Ishikawa (cell line): ENCODE data around the gene KIF6.

Source experiments
- CEBPB ChIP-seq: IDR thresholded peaks from 2 replicates; pipeline ENCODE4 v1.6.1; 2012
- CREB1 ChIP-seq: IDR thresholded peaks from 2 replicates; pipeline ENCODE4 v1.6.1; 2012; ENCODE audit warnings: low read depth
- EGR1 ChIP-seq: IDR thresholded peaks from 2 replicates; pipeline ENCODE4 v1.6.1; 2012
- EP300 ChIP-seq: IDR thresholded peaks from 2 replicates; pipeline ENCODE4 v1.6.1; 2012; ENCODE audit warnings: borderline replicate concordance
- FOXM1 ChIP-seq: IDR thresholded peaks from 2 replicates; pipeline ENCODE4 v1.6.1; 2012; ENCODE audit warnings: low read depth, borderline replicate concordance
- NFIC ChIP-seq: IDR thresholded peaks from 2 replicates; pipeline ENCODE4 v1.6.1; 2012
- RAD21 ChIP-seq: IDR thresholded peaks from 2 replicates; pipeline ENCODE4 v1.6.1; 2012; ENCODE audit warnings: low read depth
- TAF1 ChIP-seq: IDR thresholded peaks from 2 replicates; pipeline ENCODE4 v1.6.1; 2012; ENCODE audit warnings: low read depth, mild to moderate bottlenecking
- TCF12 ChIP-seq: IDR thresholded peaks from 2 replicates; pipeline ENCODE4 v1.6.1; 2012; ENCODE audit warnings: low read depth
- TEAD4 ChIP-seq: IDR thresholded peaks from 2 replicates; pipeline ENCODE4 v1.6.1; 2012
- YY1 ChIP-seq: IDR thresholded peaks from 2 replicates; pipeline ENCODE4 v1.6.1; 2012; ENCODE audit warnings: low read depth
- ZBTB7A ChIP-seq: IDR thresholded peaks from 2 replicates; pipeline ENCODE4 v1.6.1; 2012; ENCODE audit warnings: low read depth
- TF ChIP-seq, protein P1 (sequence below): IDR thresholded peaks from 2 replicates; pipeline ENCODE4 v1.6.1; 2012
- TF ChIP-seq, protein P2 (sequence below): IDR thresholded peaks from 2 replicates; pipeline ENCODE4 v1.6.1; 2012
- TF ChIP-seq, protein P3 (sequence below): IDR thresholded peaks from 2 replicates; pipeline ENCODE4 v1.6.1; 2012; ENCODE audit warnings: low read depth, mild to moderate bottlenecking

Gene KIF6

DNA sequence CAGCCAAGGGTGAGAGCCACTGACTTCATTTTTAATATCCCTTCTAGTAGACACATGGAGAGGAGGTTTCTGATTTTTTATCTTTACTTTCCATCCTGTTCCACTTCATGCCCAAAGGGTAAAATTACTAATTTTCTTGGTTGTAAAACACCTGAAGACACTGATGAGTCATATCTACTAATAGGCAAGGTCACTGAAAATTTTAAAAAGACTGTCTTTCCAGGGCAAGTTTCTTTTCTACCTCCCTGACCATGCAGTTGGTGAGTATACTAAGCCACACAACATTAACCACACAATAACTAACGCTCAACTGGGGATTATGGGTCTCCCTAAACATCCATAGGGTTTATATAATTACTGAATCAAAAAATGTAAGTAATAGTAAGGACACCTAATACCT lies 109.6 kb downstream of the KIF6 start:
- TF ChIP-seq RAD21 (no peak), NFIC (no peak), TEAD4 (no peak), CEBPB (no peak)
- TF ChIP-seq, protein P1, sequence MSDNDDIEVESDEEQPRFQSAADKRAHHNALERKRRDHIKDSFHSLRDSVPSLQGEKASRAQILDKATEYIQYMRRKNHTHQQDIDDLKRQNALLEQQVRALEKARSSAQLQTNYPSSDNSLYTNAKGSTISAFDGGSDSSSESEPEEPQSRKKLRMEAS: no peak
- TF ChIP-seq, protein P2, sequence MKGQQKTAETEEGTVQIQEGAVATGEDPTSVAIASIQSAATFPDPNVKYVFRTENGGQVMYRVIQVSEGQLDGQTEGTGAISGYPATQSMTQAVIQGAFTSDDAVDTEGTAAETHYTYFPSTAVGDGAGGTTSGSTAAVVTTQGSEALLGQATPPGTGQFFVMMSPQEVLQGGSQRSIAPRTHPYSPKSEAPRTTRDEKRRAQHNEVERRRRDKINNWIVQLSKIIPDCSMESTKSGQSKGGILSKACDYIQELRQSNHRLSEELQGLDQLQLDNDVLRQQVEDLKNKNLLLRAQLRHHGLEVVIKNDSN: no peak

DNA sequence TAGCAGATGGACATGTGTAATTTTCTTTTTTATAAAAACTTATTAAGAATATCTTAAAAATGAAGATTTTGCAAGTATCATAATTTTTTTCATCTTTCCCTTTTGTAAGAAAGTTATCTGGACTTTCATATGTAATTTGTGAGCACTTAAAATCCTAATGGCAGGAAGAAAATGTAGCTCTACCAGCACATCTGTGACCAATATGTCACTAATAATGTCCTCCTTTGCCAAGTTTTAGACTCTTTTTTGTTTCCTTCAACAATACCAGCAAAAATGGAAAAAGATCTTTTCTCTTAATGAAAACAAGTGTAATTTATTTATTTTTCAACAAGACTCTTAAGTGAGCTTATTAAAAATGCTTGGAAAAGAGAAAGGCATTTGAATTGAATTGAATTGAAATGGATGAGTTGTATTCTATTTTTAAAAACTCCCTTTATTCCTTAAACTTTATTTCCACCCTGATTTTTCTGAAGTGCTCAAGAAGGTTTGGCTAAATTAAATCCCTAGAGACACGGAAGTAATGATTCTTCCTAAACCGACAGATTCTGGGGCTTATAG lies 110.7 kb downstream of the KIF6 start:
- no peak for TF ChIP-seq CREB1
- TF ChIP-seq TCF12: no peak
- TF ChIP-seq RAD21: no peak
- TF ChIP-seq, protein P3, sequence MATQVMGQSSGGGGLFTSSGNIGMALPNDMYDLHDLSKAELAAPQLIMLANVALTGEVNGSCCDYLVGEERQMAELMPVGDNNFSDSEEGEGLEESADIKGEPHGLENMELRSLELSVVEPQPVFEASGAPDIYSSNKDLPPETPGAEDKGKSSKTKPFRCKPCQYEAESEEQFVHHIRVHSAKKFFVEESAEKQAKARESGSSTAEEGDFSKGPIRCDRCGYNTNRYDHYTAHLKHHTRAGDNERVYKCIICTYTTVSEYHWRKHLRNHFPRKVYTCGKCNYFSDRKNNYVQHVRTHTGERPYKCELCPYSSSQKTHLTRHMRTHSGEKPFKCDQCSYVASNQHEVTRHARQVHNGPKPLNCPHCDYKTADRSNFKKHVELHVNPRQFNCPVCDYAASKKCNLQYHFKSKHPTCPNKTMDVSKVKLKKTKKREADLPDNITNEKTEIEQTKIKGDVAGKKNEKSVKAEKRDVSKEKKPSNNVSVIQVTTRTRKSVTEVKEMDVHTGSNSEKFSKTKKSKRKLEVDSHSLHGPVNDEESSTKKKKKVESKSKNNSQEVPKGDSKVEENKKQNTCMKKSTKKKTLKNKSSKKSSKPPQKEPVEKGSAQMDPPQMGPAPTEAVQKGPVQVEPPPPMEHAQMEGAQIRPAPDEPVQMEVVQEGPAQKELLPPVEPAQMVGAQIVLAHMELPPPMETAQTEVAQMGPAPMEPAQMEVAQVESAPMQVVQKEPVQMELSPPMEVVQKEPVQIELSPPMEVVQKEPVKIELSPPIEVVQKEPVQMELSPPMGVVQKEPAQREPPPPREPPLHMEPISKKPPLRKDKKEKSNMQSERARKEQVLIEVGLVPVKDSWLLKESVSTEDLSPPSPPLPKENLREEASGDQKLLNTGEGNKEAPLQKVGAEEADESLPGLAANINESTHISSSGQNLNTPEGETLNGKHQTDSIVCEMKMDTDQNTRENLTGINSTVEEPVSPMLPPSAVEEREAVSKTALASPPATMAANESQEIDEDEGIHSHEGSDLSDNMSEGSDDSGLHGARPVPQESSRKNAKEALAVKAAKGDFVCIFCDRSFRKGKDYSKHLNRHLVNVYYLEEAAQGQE: no peak

DNA sequence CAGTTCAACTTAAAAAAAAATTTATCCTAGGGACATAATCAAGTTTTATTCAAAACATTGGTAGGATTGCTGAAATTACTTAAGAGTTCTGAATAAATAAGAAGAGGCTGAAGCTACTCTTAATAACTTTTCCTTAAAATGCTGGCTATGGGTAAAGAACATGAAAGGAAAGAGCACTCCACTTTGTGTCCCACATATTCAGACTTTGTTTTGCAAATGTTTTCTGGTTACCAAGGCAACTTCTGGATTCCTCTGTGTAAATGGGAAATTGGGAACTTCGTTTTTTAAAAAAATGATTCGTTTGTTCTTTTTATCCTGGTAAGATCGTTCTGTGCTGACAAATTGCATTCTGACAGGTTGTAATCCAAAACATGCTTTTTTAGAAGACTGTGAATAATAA lies 115.0 kb downstream of the KIF6 start:
- no peak for TF ChIP-seq CREB1
- TF ChIP-seq TCF12: no peak
- TF ChIP-seq, protein P3: no peak
- TF ChIP-seq EP300: no peak
- no peak for TF ChIP-seq NFIC
- TF ChIP-seq, protein P2: no peak

DNA sequence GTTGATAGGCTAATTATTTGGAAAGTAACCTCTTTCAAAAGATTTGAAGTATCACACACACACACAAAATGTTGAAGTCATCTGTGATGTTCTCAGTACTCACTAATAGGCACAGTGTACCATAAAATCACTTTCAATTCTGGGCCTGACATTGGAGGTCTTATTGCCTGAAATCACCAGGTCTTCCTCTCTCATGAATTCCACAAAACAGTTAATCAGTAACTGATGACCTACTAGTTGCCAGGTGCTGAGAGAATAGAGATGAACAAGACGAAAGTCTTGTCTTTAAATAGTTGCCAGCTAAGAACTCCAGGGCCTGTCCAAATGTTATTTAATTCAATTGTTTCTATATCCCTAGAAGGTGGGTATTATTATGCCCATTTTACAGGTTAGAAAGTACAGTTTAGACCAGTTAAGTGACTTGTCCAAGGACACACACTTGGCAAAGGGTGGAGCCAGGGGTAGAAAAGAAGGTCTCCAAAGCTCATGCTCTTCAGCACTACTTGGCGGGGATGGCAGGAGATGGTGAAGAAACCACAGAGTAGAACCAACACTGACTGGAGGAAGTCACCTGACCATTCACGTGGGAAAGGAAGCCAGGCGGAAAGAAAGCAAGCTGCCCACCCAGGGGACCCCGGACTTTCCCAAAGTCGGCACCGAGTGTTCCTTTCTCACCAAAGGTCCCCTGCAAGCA lies 116.4 kb downstream of the KIF6 start:
- TF ChIP-seq CEBPB: no peak
- no peak for TF ChIP-seq EP300
- TF ChIP-seq TCF12: no peak
- TF ChIP-seq, protein P3: no peak
- no peak for TF ChIP-seq YY1
- TF ChIP-seq RAD21: no peak
- no peak for TF ChIP-seq EGR1
- TF ChIP-seq TEAD4: no peak
- TF ChIP-seq FOXM1: no peak
- TF ChIP-seq, protein P1: no peak
- TF ChIP-seq NFIC: no peak

DNA sequence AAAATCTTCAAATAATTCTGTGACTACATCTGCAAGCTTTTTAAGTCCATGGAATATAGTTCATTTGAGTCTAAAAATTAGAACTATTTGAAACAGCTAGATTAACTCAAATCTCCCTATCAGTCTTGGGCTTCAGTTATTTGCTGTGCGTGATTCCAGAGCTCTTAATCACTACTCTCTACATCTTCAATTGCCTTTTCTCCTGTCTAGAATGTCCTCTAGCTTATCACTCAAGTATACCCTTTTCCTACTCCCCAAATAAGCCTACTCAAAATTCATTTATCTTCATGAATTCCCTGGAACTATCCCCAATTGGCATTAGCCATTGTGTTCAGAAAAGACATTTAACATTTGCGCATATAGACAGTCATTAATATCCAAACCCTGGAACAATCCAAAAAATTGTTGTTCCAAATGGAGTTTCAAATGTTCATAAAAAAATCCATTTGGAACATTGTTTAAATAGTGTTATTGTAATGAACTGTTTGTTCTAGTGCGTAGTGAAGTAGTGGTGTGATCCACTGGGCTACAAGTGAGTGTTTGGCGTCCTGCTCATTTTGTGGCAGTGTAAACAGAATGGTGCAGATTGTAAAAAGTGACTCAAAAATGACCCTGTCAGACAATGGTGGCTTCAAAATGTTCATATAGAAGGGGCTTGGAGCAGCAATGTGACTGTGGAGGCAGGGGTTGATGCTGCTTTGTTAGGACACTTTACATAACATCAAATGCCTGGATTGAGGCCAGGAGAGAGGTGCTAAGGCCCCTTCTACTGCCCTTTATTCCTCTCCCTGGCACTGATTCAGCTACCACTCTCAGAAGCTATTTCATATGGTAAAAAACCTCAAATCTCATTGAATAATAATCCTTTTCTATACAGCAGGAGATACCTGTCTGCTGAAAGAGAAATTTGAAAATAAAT lies 122.3 kb downstream of the KIF6 start:
- TF ChIP-seq, protein P1: no peak
- TF ChIP-seq, protein P2: no peak
- TF ChIP-seq YY1 (no peak), FOXM1 (no peak), ZBTB7A (no peak), TEAD4 (no peak), EP300 (no peak), CREB1 (no peak), CEBPB (no peak), RAD21 (no peak), TCF12 (no peak), TAF1 (no peak), NFIC (no peak)
- TF ChIP-seq, protein P3: no peak
